ENCODE results near the gene AVPR1A. TPM values are rescaled to one million over a fixed set of nuclear protein-coding genes. Genes with fewer than 3 reads are reported as not detected.

The AVPR1A gene
- total RNA-seq (2021) (not detected in 2 replicates), Bru-seq, nascent RNA (not detected), BruChase-seq, experiment 1, labeled RNA remaining after a 2-hour chase (not detected), BruChase-seq, experiment 2, labeled RNA remaining after a 6-hour chase (percentile 17 among the genes with signal in this experiment)
- long read RNA-seq: 0 reads

DNA sequence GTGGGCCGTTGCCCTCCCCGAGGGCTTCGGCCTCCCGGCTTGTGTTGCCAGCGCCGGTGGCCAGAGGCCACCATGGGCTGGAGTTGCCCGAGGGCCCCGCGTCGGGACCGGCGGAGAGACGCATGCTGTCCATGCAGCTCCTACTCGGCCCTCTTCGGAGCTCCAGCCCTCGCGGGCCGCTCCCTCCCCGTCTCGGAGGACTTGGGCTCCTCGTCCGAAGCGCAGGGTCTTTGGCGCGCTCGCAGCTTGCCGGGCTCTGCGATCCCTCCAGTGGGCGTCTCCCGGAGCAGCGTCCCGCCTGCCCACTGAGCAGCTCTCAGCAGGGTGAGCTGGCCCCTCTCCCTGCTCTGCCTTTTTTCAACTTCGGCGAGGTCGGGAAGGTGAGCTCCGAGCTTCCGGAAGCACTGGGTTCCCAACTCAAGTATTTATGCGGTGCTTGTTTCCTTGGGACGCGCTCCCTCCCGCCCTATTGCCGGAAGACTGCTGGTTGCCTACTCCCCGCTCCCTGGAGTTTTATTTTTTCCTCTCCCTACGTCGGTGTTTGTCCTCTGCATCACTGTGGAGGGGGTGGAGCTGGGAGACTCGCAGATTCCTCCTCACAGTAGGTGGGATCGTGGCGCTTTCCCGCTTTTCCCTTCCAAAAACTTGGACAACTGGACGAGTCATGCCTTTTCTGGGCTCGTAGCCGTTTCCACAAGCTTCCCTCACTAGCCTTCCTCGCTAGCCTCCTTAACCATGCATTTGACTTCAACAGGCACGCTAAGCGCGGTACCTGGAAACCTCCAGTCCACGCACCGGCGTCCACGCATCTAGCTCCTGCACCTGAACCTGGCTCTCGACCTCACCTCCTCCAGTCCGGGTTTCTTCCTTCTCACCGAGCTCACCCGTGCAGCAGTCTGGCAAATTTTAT is at the start of gene AVPR1A:
Gene AVPR1A (minus strand): TSS at position 489 of the 910 bp plus-strand sequence. CDS start 365 bp downstream, at position 124.
- H3K36me3 ChIP-seq (ENCODE audit: low read depth): no peaks in the 10 kb centered on the region
- no TSS peak for BruUV-seq (replicated peaks)
- TF ChIP-seq, protein P1, sequence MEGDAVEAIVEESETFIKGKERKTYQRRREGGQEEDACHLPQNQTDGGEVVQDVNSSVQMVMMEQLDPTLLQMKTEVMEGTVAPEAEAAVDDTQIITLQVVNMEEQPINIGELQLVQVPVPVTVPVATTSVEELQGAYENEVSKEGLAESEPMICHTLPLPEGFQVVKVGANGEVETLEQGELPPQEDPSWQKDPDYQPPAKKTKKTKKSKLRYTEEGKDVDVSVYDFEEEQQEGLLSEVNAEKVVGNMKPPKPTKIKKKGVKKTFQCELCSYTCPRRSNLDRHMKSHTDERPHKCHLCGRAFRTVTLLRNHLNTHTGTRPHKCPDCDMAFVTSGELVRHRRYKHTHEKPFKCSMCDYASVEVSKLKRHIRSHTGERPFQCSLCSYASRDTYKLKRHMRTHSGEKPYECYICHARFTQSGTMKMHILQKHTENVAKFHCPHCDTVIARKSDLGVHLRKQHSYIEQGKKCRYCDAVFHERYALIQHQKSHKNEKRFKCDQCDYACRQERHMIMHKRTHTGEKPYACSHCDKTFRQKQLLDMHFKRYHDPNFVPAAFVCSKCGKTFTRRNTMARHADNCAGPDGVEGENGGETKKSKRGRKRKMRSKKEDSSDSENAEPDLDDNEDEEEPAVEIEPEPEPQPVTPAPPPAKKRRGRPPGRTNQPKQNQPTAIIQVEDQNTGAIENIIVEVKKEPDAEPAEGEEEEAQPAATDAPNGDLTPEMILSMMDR (conservative IDR thresholded peaks at IDR 0.05): no peak
- no peaks in the 10 kb centered on the region for H3K79me2 ChIP-seq (ENCODE audit: low read depth)
- intact Hi-C loops (cut with micrococcal nuclease; ENCODE audit: unreplicated experiment): no loop called here
- no peak within 1 kb of the TSS for H3K4me3 ChIP-seq
- ChIA-PET CTCF (interaction anchor here (0.5 kb wide), 2 partner anchors 1019 to 1642 kb away, joined by 5 to 17 read pairs; no protein-coding TSS in a partner anchor), POLR2A (ENCODE audit: unreplicated experiment) (no interaction called here)
- H3K4me1 ChIP-seq (replicated peaks; ENCODE audit: insufficient read depth): no peaks in the 10 kb centered on the region
- H2AFZ ChIP-seq: no peak within 1 kb of the TSS
- H3K27ac ChIP-seq: no peak within 1 kb of the TSS
- H3K27me3 ChIP-seq (ENCODE audit: insufficient read depth, low read depth): no peaks in the 10 kb centered on the region
- H3F3A ChIP-seq (ENCODE audit: insufficient read depth, low read depth): no peaks in the 10 kb centered on the region
- no peak for DNase-seq
- no peaks in the 10 kb centered on the region for H3K9me3 ChIP-seq (ENCODE audit: insufficient read depth, low read depth)
- H3K9me2 ChIP-seq (ENCODE audit: insufficient read depth): 0 out of 2 replicates have a peak, but pooled peaks cover 7% of the 10 kb centered on the region
- no peak within 1 kb of the TSS; the same call in 1 of the 2 replicates for H3K4me2 ChIP-seq
- no peaks in the 10 kb centered on the region for H4K20me1 ChIP-seq (ENCODE audit: insufficient read depth)

DNA sequence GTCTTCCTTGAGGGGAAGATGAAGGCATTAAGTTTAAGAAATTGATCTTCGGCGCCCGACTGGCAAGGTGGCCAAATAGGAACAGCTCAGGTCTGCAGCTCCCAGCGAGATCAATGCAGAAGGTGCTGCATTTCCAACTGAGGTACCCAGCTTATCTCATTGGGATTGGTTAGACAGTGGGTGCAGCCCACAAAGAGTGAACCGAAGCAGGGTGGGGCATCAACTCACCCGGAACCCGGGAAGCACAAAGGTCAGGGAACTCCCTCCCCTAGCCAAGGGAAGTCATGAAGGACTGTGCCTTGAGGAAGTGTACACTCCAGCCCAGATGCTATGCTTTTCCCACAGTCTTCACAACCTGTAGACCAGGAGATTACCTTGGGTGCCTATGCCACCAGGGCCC is 45.2 kb upstream of the AVPR1A start:
- H2AFZ ChIP-seq: no peak overlapping the region
- H3K27ac ChIP-seq: no peak overlapping the region
- H3K27me3 ChIP-seq (ENCODE audit: insufficient read depth, low read depth): peaks cover 4% of the 10 kb centered on the region; the same call in 1 of the 2 replicates
- H3K79me2 ChIP-seq (ENCODE audit: low read depth): no peaks in the 10 kb centered on the region
- no TSS peak for BruUV-seq (replicated peaks)
- POLR2A ChIA-PET (ENCODE audit: unreplicated experiment): no interaction called here
- CTCF ChIA-PET: no interaction called here
- H3K4me1 ChIP-seq (replicated peaks; ENCODE audit: insufficient read depth): no peaks in the 10 kb centered on the region
- no peak for TF ChIP-seq EZH2 (IDR thresholded peaks at IDR 0.05; ENCODE audit: low read depth)
- TF ChIP-seq, protein P1 (conservative IDR thresholded peaks at IDR 0.05): no peak
- H3K4me2 ChIP-seq: no peak overlapping the region
- H3K9me3 ChIP-seq (ENCODE audit: insufficient read depth, low read depth): no peaks in the 10 kb centered on the region
- no peaks in the 10 kb centered on the region for H4K20me1 ChIP-seq (ENCODE audit: insufficient read depth)
- H3K9me2 ChIP-seq (ENCODE audit: insufficient read depth): no peaks in the 10 kb centered on the region
- no peak overlapping the region for H3K4me3 ChIP-seq
- H3F3A ChIP-seq (ENCODE audit: insufficient read depth, low read depth): no peaks in the 10 kb centered on the region
- H3K36me3 ChIP-seq (ENCODE audit: low read depth): no peaks in the 10 kb centered on the region
- DNase-seq: no peak
- intact Hi-C loops (cut with micrococcal nuclease; ENCODE audit: unreplicated experiment): no loop called here

DNA sequence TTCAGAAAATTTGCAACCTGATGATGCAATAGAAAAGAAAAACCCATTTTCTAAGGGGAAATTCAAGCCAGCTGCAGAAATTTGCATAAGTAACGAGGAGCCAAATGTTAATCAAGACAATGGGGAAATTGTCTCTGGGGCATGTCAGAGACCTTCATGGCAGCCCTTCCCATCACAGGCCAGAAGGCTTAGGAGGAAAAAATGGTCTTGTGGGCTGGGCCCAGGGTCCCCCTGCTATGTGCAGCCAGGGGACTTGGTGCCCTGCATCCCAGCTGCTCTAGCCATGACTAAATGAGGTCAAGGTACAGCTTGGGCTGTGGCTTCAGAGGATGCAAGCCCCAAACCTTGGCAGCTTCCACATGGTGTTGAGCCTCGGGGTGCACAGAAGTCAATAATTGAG is 28.2 kb upstream of the AVPR1A start:
- ChIA-PET POLR2A (ENCODE audit: unreplicated experiment) (no interaction called here), CTCF (no interaction called here)
- Histone ChIP-seq H3K9me2 (ENCODE audit: insufficient read depth) (no peaks in the 10 kb centered on the region), H3K9me3 (ENCODE audit: insufficient read depth, low read depth) (no peaks in the 10 kb centered on the region), H3K4me1 (replicated peaks; ENCODE audit: insufficient read depth) (no peaks in the 10 kb centered on the region), H3F3A (ENCODE audit: insufficient read depth, low read depth) (no peaks in the 10 kb centered on the region), H3K27ac (no peak overlapping the region), H3K79me2 (ENCODE audit: low read depth) (no peaks in the 10 kb centered on the region), H3K27me3 (ENCODE audit: insufficient read depth, low read depth) (no peaks in the 10 kb centered on the region), H3K4me3 (no peak overlapping the region), H3K4me2 (no peak overlapping the region), H2AFZ (no peak overlapping the region), H4K20me1 (ENCODE audit: insufficient read depth) (no peaks in the 10 kb centered on the region), H3K36me3 (ENCODE audit: low read depth) (no peaks in the 10 kb centered on the region)
- no TSS peak for BruUV-seq (replicated peaks)
- no peak for DNase-seq
- TF ChIP-seq EZH2 (IDR thresholded peaks at IDR 0.05; ENCODE audit: low read depth): no peak
- TF ChIP-seq, protein P1 (conservative IDR thresholded peaks at IDR 0.05): no peak
- intact Hi-C loops (cut with micrococcal nuclease; ENCODE audit: unreplicated experiment): no loop called here
